ENCODE results near the gene E2F6. TPM values are rescaled to one million over a fixed set of nuclear protein-coding genes. Genes with fewer than 3 reads are reported as not detected.

E2F6 gene
- total RNA-seq, 1 experiment from 2014 or later = 21.8 TPM

DNA sequence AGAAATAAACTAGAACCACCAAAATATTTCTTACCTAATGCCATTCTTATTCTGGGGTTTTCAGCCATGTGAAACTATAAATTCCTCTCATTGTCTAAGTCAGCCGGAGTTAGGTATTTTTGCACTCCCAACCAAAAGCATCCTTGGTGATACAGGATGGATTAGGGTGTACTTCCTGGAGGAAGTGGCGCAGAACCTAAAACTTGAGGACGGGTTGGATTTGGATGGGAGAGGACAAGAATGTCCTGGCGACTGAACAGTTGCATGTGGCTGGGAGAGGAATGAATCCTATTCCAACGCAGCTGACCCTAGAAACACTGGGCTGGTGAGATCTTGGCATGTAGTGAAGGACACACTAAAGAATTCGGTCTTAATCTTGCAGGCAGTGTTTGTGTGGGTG is 58.5 kb downstream of the E2F6 start:
- Histone ChIP-seq H3K9me3 (ENCODE audit: control insufficient read depth, low read depth, low read length) (no peaks in the 10 kb centered on the region), H3K4me1 (ENCODE audit: insufficient read depth, low read length) (no peaks in the 10 kb centered on the region), H4K5ac (ENCODE audit: insufficient read length, low read depth, low read length) (no peak overlapping the region), H3K23me2 (ENCODE audit: insufficient read length, low read depth, low read length, poor library complexity, severe bottlenecking) (no peaks in the 10 kb centered on the region), H3K27me3 (ENCODE audit: insufficient read depth, low read length) (no peaks in the 10 kb centered on the region), H4K8ac (replicated peaks; ENCODE audit: insufficient read length, low read depth, low read length) (no peak overlapping the region), H3K4me2 (ENCODE audit: insufficient read depth, insufficient read length, low read length) (no peak overlapping the region), H3T11ph (ENCODE audit: low read length) (no peak overlapping the region), H2BK15ac (ENCODE audit: low read depth, low read length) (no peak overlapping the region), H4K91ac (ENCODE audit: insufficient read length, low read depth, low read length) (no peak overlapping the region), H2BK5ac (ENCODE audit: insufficient read length, low read length) (no peak overlapping the region), H3K56ac (ENCODE audit: insufficient read length, low read depth, low read length) (no peak overlapping the region), H3K27ac (ENCODE audit: insufficient read length, low read depth, low read length) (no peak overlapping the region), H2BK20ac (ENCODE audit: low read depth, low read length, poor library complexity, severe bottlenecking) (no peak overlapping the region), H3K18ac (ENCODE audit: insufficient read length, low read depth, low read length) (no peak overlapping the region), H2BK120ac (ENCODE audit: low read depth, low read length, poor library complexity, severe bottlenecking) (no peak overlapping the region), H3K79me2 (ENCODE audit: insufficient read depth, low read length) (no peaks in the 10 kb centered on the region), H2AFZ (ENCODE audit: low read length) (no peak overlapping the region), H3K14ac (ENCODE audit: insufficient read depth, low read length) (no peak overlapping the region), H3K4ac (ENCODE audit: low read depth, low read length) (no peak overlapping the region), H3K9ac (ENCODE audit: extremely low read depth, insufficient read length, low read length) (no peak overlapping the region), H3K79me1 (ENCODE audit: insufficient read depth, low read depth, low read length, poor library complexity, severe bottlenecking) (no peaks in the 10 kb centered on the region), H2AK5ac (ENCODE audit: insufficient read length, low read length) (no peak overlapping the region), H3K23ac (ENCODE audit: insufficient read length, low read depth, low read length) (no peak overlapping the region), H2BK12ac (ENCODE audit: insufficient read length, low read depth, low read length) (no peak overlapping the region), H4K20me1 (ENCODE audit: control insufficient read depth, insufficient read depth, insufficient read length) (no peaks in the 10 kb centered on the region)
- no peak overlapping the region for H3K4me3 Mint-ChIP-seq
- peaks cover 7 to 8% of the 10 kb centered on the region in 2 experiments for H3K4me1 Mint-ChIP-seq
- H3K27ac Mint-ChIP-seq = no peak overlapping the region
- peaks cover 3% of the 10 kb centered on the region for H3K27me3 Mint-ChIP-seq (ENCODE audit: low read depth)
- TF ChIP-seq, protein P1, sequence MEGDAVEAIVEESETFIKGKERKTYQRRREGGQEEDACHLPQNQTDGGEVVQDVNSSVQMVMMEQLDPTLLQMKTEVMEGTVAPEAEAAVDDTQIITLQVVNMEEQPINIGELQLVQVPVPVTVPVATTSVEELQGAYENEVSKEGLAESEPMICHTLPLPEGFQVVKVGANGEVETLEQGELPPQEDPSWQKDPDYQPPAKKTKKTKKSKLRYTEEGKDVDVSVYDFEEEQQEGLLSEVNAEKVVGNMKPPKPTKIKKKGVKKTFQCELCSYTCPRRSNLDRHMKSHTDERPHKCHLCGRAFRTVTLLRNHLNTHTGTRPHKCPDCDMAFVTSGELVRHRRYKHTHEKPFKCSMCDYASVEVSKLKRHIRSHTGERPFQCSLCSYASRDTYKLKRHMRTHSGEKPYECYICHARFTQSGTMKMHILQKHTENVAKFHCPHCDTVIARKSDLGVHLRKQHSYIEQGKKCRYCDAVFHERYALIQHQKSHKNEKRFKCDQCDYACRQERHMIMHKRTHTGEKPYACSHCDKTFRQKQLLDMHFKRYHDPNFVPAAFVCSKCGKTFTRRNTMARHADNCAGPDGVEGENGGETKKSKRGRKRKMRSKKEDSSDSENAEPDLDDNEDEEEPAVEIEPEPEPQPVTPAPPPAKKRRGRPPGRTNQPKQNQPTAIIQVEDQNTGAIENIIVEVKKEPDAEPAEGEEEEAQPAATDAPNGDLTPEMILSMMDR (conservative IDR thresholded peaks at IDR 0.05) = no peak
- no peak for DNase-seq
- H3K36me3 Mint-ChIP-seq (ENCODE audit: insufficient read depth in 1 of 3, low read depth in 3 of 3) = no peaks in the 10 kb centered on the region; a peak in 1 of 7 replicates
- WGBS (ENCODE audit: extremely low coverage, insufficient read length, low lambda C conversion rate) = no CpG with 5 or more reads among the region's 6 CpGs
- no peaks in the 10 kb centered on the region for H3K9me3 Mint-ChIP-seq

Measured in H9 (cell line).